GM06990 (cell line): Measurements from ENCODE around the gene GCGR.

ENCODE experiments used
- DNase-seq: peaks from one replicate; pipeline ENCODE4 v3.0.0-alpha.2; 2011; ENCODE audit not compliant: insufficient read length; ENCODE audit errors: extremely low read depth
- H3K27me3 ChIP-seq: replicated peaks from 2 replicates; pipeline ENCODE4 v1.6.0; 2011; ENCODE audit warnings: low read length; ENCODE audit not compliant: control insufficient read depth, insufficient read depth
- H3K36me3 ChIP-seq: 2 replicates; pipeline ENCODE4 v1.5.1; 2011; ENCODE audit warnings: low read length; ENCODE audit not compliant: control insufficient read depth, insufficient read depth
- H3K4me3 ChIP-seq: replicated peaks from 2 replicates; pipeline ENCODE4 v1.5.1; 2011; ENCODE audit warnings: low read depth, mild to moderate bottlenecking, control low read depth, low read length
- TF ChIP-seq, protein P1 (sequence below): IDR thresholded peaks from 2 replicates; pipeline ENCODE4 v1.5.1; 2011; ENCODE audit warnings: low read length, control low read depth, mild to moderate bottlenecking, inconsistent platforms; ENCODE audit not compliant: insufficient read depth, poor library complexity, severe bottlenecking

GCGR gene

DNA sequence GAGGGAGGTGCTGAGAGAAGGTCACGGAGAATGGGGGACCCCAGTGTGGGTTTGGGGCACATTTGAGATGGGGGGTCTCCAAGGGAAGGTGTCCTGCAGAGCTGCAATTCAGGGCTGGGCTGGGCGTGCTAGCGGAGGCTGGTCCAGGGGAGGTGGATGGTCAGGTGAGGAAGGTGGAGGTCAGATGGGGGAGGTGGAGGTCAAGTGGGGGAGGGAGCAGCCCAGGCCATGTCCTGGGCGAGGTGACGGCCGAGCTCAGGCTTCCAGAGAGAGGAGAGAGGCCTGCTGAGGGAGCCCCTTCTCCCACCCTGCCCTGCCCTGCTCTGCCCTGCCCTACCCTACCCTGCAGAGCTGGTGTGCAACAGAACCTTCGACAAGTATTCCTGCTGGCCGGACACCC, 6.5 kb downstream of the GCGR start:
- H3K27me3 ChIP-seq, result no peaks in the 10 kb centered on the region; the same call in 1 of the 2 replicates
- H3K36me3 ChIP-seq, result no peaks in the 10 kb centered on the region
- DNase-seq, result no peak
- TF ChIP-seq, protein P1, sequence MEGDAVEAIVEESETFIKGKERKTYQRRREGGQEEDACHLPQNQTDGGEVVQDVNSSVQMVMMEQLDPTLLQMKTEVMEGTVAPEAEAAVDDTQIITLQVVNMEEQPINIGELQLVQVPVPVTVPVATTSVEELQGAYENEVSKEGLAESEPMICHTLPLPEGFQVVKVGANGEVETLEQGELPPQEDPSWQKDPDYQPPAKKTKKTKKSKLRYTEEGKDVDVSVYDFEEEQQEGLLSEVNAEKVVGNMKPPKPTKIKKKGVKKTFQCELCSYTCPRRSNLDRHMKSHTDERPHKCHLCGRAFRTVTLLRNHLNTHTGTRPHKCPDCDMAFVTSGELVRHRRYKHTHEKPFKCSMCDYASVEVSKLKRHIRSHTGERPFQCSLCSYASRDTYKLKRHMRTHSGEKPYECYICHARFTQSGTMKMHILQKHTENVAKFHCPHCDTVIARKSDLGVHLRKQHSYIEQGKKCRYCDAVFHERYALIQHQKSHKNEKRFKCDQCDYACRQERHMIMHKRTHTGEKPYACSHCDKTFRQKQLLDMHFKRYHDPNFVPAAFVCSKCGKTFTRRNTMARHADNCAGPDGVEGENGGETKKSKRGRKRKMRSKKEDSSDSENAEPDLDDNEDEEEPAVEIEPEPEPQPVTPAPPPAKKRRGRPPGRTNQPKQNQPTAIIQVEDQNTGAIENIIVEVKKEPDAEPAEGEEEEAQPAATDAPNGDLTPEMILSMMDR, result no peak
- no peak overlapping the region for H3K4me3 ChIP-seq

DNA sequence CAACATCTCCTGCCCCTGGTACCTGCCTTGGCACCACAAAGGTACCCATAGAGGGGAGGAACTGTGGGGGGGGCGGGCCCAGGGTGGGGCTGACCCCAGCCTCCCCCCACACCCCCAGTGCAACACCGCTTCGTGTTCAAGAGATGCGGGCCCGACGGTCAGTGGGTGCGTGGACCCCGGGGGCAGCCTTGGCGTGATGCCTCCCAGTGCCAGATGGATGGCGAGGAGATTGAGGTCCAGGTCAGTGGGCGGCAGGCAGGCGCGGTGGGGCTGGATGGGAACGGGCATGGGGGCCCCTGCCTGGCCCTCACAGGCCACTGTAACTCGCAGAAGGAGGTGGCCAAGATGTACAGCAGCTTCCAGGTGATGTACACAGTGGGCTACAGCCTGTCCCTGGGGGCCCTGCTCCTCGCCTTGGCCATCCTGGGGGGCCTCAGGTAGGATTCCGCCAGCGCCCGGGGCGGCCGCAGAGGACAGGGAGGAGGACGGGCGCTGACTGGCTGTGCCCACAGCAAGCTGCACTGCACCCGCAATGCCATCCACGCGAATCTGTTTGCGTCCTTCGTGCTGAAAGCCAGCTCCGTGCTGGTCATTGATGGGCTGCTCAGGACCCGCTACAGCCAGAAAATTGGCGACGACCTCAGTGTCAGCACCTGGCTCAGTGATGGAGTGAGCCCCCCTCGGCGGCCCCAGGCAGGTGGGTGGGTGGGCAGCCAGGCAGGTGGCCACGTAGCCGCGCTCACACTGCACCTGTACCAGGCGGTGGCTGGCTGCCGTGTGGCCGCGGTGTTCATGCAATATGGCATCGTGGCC, 7.1 kb downstream of the GCGR start:
- no peak for DNase-seq
- H3K36me3 ChIP-seq, result no peaks in the 10 kb centered on the region
- H3K4me3 ChIP-seq, result no peak overlapping the region
- TF ChIP-seq, protein P1, result no peak
- no peaks in the 10 kb centered on the region; the same call in 1 of the 2 replicates for H3K27me3 ChIP-seq

DNA sequence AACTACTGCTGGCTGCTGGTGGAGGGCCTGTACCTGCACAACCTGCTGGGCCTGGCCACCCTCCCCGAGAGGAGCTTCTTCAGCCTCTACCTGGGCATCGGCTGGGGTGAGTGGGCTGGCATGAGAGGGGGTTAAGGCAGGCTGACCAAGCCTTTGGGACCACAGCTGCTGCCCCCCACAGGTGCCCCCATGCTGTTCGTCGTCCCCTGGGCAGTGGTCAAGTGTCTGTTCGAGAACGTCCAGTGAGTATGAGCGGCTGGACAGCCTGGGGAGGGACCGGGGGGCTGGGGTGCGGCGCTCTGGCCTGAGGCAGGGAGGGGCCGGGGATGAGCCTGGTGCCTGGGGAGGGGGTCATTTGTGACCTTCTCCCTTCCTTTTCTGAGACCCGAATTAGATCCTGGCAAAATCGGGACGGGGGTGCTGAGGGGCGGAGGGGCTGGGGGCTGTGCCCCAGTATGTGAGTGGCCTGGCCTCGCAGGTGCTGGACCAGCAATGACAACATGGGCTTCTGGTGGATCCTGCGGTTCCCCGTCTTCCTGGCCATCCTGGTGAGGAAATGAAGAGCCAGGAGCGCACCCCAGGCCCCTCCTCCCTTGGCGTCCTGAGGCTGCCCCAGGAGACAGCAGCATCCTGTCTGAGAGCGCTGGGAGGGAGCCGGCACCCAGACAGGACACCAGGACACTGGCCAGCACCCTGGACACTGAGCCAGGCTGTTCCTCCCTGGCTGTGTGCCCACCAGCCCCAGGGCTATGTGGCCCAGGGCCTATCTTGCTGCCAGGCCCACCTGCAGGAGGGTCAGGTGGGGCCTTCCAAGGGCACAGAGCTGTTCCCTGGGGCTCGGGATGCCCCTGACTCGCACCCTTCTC, 8.0 kb downstream of the GCGR start:
- Histone ChIP-seq H3K36me3 (no peaks in the 10 kb centered on the region), H3K4me3 (no peak overlapping the region), H3K27me3 (no peaks in the 10 kb centered on the region; the same call in 1 of the 2 replicates)
- TF ChIP-seq, protein P1, result no peak
- no peak for DNase-seq

DNA sequence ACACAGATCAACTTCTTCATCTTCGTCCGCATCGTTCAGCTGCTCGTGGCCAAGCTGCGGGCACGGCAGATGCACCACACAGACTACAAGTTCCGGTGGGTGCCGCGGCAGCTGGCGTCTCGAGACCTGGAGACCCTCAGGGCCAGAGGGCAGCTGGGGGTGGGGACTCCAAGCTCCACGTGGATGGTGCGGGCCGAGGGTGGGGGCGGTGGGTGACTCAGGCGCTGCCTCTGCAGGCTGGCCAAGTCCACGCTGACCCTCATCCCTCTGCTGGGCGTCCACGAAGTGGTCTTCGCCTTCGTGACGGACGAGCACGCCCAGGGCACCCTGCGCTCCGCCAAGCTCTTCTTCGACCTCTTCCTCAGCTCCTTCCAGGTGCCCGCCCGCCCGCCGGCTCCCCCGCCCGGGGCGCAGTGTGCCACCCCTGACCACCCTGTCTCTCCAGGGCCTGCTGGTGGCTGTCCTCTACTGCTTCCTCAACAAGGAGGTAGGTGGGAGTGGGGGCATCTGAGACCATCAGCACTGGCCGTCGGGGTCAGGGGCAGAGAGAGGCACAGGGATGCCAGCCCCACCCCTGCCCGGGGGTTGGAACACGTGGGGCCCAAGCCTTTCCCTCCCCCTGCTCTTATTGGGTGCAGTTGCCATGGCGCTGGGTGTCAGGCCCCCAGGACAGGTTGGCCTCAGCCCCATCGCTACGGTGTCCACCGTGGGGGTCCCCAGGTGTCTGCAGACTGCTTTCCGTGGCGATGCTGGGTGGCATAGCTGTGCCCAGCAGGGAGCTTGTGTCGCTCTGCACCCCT, 8.8 kb downstream of the GCGR start:
- TF ChIP-seq, protein P1, result no peak
- H3K27me3 ChIP-seq, result no peaks in the 10 kb centered on the region; the same call in 1 of the 2 replicates
- H3K36me3 ChIP-seq, result no peaks in the 10 kb centered on the region
- no peak for DNase-seq
- H3K4me3 ChIP-seq, result no peak overlapping the region

DNA sequence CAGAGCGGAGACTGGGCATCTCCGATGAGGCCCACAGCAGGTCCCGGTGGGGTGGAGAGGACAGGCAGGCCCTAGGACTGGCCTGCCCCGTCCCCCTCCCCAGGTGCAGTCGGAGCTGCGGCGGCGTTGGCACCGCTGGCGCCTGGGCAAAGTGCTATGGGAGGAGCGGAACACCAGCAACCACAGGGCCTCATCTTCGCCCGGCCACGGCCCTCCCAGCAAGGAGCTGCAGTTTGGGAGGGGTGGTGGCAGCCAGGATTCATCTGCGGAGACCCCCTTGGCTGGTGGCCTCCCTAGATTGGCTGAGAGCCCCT, 9.4 kb downstream of the GCGR start:
- H3K4me3 ChIP-seq, result no peak overlapping the region
- no peaks in the 10 kb centered on the region for H3K36me3 ChIP-seq
- H3K27me3 ChIP-seq, result no peaks in the 10 kb centered on the region; the same call in 1 of the 2 replicates
- TF ChIP-seq, protein P1, result no peak
- no peak for DNase-seq
